WTC11 (cell line): ENCODE measurements around the gene OSBP2. TPM values are rescaled to one million over a fixed set of nuclear protein-coding genes. Genes with fewer than 3 reads are reported as not detected.

ENCODE experiments used
- ATAC-seq: fragments of 200-7000 bp; cut with Tn5 transposase; 2 replicates; pipeline ENCODE4 v1.10.0; 2021; ENCODE audit warnings: mild to moderate bottlenecking, moderate library complexity
- CTCF ChIA-PET: fragments of 300-600 bp; sonication (Branson Sonifier 250); formaldehyde crosslinking; loops from one replicate; lab custom pipeline; 2021; ENCODE audit warnings: antibody characterized with exemption; lab: Charles Lee
- POLR2A ChIA-PET: fragments of 350-600 bp; sonication (Branson Sonifier 250); formaldehyde crosslinking; loops from one replicate; lab custom pipeline; 2021; ENCODE audit warnings: antibody characterized with exemption; lab: Charles Lee
- DNase-seq: peaks from one replicate; pipeline ENCODE4 v3.0.0; 2021; ENCODE audit warnings: low spot score
- H3K27ac Mint-ChIP-seq: 2 replicates; pipeline ENCODE4 v1.8.0; 2021; ENCODE audit warnings: mixed read lengths
- H3K27me3 Mint-ChIP-seq: 2 replicates; pipeline ENCODE4 v1.8.0; 2021; ENCODE audit warnings: low read depth, mild to moderate bottlenecking, moderate library complexity, mixed read lengths
- H3K36me3 Mint-ChIP-seq: 2 replicates; pipeline ENCODE4 v1.8.0; 2021; ENCODE audit warnings: mixed read lengths
- H3K4me1 Mint-ChIP-seq: 2 replicates; pipeline ENCODE4 v1.8.0; 2022; ENCODE audit warnings: mixed read lengths
- H3K4me3 Mint-ChIP-seq: 2 replicates; pipeline ENCODE4 v1.8.0; 2021; ENCODE audit warnings: mild to moderate bottlenecking, moderate library complexity, mixed read lengths
- H3K9me3 Mint-ChIP-seq: 2 replicates; pipeline ENCODE4 v1.8.0; 2021; ENCODE audit warnings: mixed read lengths
- CBFB ChIP-seq: sonication (generic); formaldehyde crosslinking; IDR thresholded peaks from 2 replicates; pipeline ENCODE4 v1.8.1; 2022; ENCODE audit warnings: mild to moderate bottlenecking, low read depth, missing genetic modification reagents
- CREB1 ChIP-seq: sonication (generic); formaldehyde crosslinking; IDR thresholded peaks from 2 replicates; pipeline ENCODE4 v1.8.0; 2023; ENCODE audit warnings: mild to moderate bottlenecking, missing genetic modification reagents
- CREM ChIP-seq: sonication (generic); formaldehyde crosslinking; IDR thresholded peaks from 2 replicates; pipeline ENCODE4 v1.8.1; 2022; ENCODE audit warnings: mild to moderate bottlenecking, missing genetic modification reagents, moderate library complexity
- ETV6 ChIP-seq: sonication (generic); formaldehyde crosslinking; IDR thresholded peaks from 2 replicates; pipeline ENCODE4 v1.8.1; 2022; ENCODE audit warnings: mild to moderate bottlenecking, missing genetic modification reagents
- JAZF1 ChIP-seq: fragments of 250-450 bp; sonication (Bioruptor Pico); IDR thresholded peaks from 2 replicates; pipeline ENCODE4 v1.9.0; 2021; ENCODE audit warnings: moderate library complexity, mild to moderate bottlenecking, inconsistent platforms
- MYBL2 ChIP-seq: sonication (generic); formaldehyde crosslinking; IDR thresholded peaks from 2 replicates; pipeline ENCODE4 v1.8.1; 2023; ENCODE audit warnings: mild to moderate bottlenecking, moderate library complexity, missing genetic modification reagents
- NR2C2 ChIP-seq: sonication (generic); formaldehyde crosslinking; IDR thresholded peaks from 2 replicates; pipeline ENCODE4 v1.8.0; 2022; ENCODE audit warnings: mild to moderate bottlenecking, missing genetic modification reagents
- OVOL2 ChIP-seq: fragments of 250-450 bp; sonication (Bioruptor Pico); IDR thresholded peaks from 2 replicates; pipeline ENCODE4 v1.9.0; 2021; ENCODE audit warnings: mild to moderate bottlenecking, borderline replicate concordance
- SMAD3 ChIP-seq: sonication (generic); formaldehyde crosslinking; IDR thresholded peaks from 2 replicates; pipeline ENCODE4 v1.8.0; 2022; ENCODE audit warnings: missing genetic modification reagents, mild to moderate bottlenecking, borderline replicate concordance
- TEAD1 ChIP-seq: sonication (generic); formaldehyde crosslinking; IDR thresholded peaks from 2 replicates; pipeline ENCODE4 v1.8.0; 2022; ENCODE audit warnings: mild to moderate bottlenecking, missing genetic modification reagents
- TEAD4 ChIP-seq: sonication (generic); formaldehyde crosslinking; IDR thresholded peaks from 2 replicates; pipeline ENCODE4 v1.8.0; 2022; ENCODE audit warnings: mild to moderate bottlenecking, missing genetic modification reagents
- TP53 ChIP-seq: sonication (generic); formaldehyde crosslinking; IDR thresholded peaks from 2 replicates; pipeline ENCODE4 v1.8.1; 2023; ENCODE audit warnings: mild to moderate bottlenecking, missing genetic modification reagents
- ZNF121 ChIP-seq: sonication (generic); formaldehyde crosslinking; IDR thresholded peaks from 2 replicates; pipeline ENCODE4 v1.8.0; 2023; ENCODE audit warnings: missing genetic modification reagents
- ZNF232 ChIP-seq: sonication (generic); formaldehyde crosslinking; IDR thresholded peaks from 2 replicates; pipeline ENCODE4 v1.8.0; 2022; ENCODE audit warnings: mild to moderate bottlenecking, missing genetic modification reagents
- ZNF416 ChIP-seq: fragments of 250-450 bp; sonication (Bioruptor Pico); IDR thresholded peaks from 2 replicates; pipeline ENCODE4 v1.9.0; 2021; ENCODE audit warnings: mild to moderate bottlenecking, inconsistent platforms
- total RNA-seq: library from RNA; stranded (reverse); gene quantifications from 3 replicates; pipeline ENCODE4 v1.2.3, GENCODE V29; 2021
- TF ChIP-seq, protein P1 (sequence below): fragments of 250-450 bp; sonication (Bioruptor Pico); IDR thresholded peaks from 2 replicates; pipeline ENCODE4 v1.9.0; 2021; ENCODE audit warnings: mild to moderate bottlenecking
- TF ChIP-seq, protein P2 (sequence below): fragments of 200-600 bp; IDR thresholded peaks from 2 replicates; pipeline ENCODE4 v1.8.0; 2022; ENCODE audit warnings: antibody characterized with exemption
- TF ChIP-seq, protein P3 (sequence below): fragments of 250-450 bp; sonication (Bioruptor Pico); IDR thresholded peaks from 2 replicates; pipeline ENCODE4 v1.9.0; 2021; ENCODE audit warnings: mild to moderate bottlenecking
- TF ChIP-seq, protein P4 (sequence below): sonication (generic); formaldehyde crosslinking; IDR thresholded peaks from 2 replicates; pipeline ENCODE4 v1.8.1; 2023; ENCODE audit warnings: mild to moderate bottlenecking, missing genetic modification reagents
- TF ChIP-seq, protein P5 (sequence below): sonication (generic); formaldehyde crosslinking; IDR thresholded peaks from 2 replicates; pipeline ENCODE4 v1.8.1; 2022; ENCODE audit warnings: mild to moderate bottlenecking, moderate library complexity, missing genetic modification reagents
- TF ChIP-seq, protein P6 (sequence below): sonication (generic); formaldehyde crosslinking; IDR thresholded peaks from 2 replicates; pipeline ENCODE4 v1.8.0; 2023; ENCODE audit warnings: missing genetic modification reagents

Gene OSBP2
- total RNA-seq, 1 experiment from 2014 or later: 4.1 TPM

DNA sequence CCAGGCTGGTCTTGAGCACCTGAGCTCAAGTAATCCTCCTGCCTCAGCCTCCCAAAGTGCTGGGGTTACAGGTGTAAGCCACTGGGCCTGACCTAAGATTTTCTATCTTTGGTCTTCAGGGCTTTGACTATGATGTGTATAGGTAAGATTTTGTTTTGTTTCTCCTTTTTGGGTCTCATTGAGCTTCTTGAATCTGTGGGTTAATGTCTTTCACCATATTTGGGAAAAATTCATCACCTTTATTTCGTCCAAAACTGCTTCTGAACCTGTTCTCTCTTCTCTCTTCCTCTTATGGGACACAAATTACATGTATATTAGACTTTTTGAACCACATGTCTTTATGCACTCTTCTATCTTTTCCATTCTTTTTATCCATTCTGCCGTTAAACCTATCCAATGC, 100.4 kb downstream of the OSBP2 start:
- Mint-ChIP-seq H3K27me3 (peaks cover 10% of the 10 kb centered on the region), H3K9me3 (no peaks in the 10 kb centered on the region), H3K36me3 (no peaks in the 10 kb centered on the region), H3K27ac (no peak overlapping the region), H3K4me1 (no peaks in the 10 kb centered on the region), H3K4me3 (no peak overlapping the region)
- TF ChIP-seq TP53 (CRISPR knock-in tag) (no peak), CBFB (CRISPR knock-in tag) (no peak), SMAD3 (no peak), ZNF232 (CRISPR knock-in tag) (no peak), TEAD1 (CRISPR knock-in tag) (no peak), ETV6 (no peak), OVOL2 (CRISPR knock-in tag) (no peak), TEAD4 (CRISPR knock-in tag) (no peak), MYBL2 (CRISPR knock-in tag) (no peak), NR2C2 (CRISPR knock-in tag) (no peak), ZNF416 (no peak), CREB1 (CRISPR knock-in tag) (no peak), CREM (no peak), JAZF1 (CRISPR knock-in tag) (no peak)
- TF ChIP-seq, protein P1, sequence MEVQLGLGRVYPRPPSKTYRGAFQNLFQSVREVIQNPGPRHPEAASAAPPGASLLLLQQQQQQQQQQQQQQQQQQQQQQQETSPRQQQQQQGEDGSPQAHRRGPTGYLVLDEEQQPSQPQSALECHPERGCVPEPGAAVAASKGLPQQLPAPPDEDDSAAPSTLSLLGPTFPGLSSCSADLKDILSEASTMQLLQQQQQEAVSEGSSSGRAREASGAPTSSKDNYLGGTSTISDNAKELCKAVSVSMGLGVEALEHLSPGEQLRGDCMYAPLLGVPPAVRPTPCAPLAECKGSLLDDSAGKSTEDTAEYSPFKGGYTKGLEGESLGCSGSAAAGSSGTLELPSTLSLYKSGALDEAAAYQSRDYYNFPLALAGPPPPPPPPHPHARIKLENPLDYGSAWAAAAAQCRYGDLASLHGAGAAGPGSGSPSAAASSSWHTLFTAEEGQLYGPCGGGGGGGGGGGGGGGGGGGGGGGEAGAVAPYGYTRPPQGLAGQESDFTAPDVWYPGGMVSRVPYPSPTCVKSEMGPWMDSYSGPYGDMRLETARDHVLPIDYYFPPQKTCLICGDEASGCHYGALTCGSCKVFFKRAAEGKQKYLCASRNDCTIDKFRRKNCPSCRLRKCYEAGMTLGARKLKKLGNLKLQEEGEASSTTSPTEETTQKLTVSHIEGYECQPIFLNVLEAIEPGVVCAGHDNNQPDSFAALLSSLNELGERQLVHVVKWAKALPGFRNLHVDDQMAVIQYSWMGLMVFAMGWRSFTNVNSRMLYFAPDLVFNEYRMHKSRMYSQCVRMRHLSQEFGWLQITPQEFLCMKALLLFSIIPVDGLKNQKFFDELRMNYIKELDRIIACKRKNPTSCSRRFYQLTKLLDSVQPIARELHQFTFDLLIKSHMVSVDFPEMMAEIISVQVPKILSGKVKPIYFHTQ (CRISPR knock-in tag): no peak
- TF ChIP-seq, protein P2, sequence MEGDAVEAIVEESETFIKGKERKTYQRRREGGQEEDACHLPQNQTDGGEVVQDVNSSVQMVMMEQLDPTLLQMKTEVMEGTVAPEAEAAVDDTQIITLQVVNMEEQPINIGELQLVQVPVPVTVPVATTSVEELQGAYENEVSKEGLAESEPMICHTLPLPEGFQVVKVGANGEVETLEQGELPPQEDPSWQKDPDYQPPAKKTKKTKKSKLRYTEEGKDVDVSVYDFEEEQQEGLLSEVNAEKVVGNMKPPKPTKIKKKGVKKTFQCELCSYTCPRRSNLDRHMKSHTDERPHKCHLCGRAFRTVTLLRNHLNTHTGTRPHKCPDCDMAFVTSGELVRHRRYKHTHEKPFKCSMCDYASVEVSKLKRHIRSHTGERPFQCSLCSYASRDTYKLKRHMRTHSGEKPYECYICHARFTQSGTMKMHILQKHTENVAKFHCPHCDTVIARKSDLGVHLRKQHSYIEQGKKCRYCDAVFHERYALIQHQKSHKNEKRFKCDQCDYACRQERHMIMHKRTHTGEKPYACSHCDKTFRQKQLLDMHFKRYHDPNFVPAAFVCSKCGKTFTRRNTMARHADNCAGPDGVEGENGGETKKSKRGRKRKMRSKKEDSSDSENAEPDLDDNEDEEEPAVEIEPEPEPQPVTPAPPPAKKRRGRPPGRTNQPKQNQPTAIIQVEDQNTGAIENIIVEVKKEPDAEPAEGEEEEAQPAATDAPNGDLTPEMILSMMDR: no peak
- TF ChIP-seq, protein P3, sequence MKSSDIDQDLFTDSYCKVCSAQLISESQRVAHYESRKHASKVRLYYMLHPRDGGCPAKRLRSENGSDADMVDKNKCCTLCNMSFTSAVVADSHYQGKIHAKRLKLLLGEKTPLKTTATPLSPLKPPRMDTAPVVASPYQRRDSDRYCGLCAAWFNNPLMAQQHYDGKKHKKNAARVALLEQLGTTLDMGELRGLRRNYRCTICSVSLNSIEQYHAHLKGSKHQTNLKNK (CRISPR knock-in tag): no peak
- TF ChIP-seq, protein P4, sequence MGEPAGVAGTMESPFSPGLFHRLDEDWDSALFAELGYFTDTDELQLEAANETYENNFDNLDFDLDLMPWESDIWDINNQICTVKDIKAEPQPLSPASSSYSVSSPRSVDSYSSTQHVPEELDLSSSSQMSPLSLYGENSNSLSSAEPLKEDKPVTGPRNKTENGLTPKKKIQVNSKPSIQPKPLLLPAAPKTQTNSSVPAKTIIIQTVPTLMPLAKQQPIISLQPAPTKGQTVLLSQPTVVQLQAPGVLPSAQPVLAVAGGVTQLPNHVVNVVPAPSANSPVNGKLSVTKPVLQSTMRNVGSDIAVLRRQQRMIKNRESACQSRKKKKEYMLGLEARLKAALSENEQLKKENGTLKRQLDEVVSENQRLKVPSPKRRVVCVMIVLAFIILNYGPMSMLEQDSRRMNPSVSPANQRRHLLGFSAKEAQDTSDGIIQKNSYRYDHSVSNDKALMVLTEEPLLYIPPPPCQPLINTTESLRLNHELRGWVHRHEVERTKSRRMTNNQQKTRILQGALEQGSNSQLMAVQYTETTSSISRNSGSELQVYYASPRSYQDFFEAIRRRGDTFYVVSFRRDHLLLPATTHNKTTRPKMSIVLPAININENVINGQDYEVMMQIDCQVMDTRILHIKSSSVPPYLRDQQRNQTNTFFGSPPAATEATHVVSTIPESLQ (CRISPR knock-in tag): no peak
- TF ChIP-seq, protein P5, sequence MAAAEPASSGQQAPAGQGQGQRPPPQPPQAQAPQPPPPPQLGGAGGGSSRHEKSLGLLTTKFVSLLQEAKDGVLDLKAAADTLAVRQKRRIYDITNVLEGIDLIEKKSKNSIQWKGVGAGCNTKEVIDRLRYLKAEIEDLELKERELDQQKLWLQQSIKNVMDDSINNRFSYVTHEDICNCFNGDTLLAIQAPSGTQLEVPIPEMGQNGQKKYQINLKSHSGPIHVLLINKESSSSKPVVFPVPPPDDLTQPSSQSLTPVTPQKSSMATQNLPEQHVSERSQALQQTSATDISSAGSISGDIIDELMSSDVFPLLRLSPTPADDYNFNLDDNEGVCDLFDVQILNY: no peak
- TF ChIP-seq, protein P6, sequence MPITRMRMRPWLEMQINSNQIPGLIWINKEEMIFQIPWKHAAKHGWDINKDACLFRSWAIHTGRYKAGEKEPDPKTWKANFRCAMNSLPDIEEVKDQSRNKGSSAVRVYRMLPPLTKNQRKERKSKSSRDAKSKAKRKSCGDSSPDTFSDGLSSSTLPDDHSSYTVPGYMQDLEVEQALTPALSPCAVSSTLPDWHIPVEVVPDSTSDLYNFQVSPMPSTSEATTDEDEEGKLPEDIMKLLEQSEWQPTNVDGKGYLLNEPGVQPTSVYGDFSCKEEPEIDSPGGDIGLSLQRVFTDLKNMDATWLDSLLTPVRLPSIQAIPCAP (CRISPR knock-in tag): no peak
- no peak for ATAC-seq
- ChIA-PET POLR2A (no interaction called here), CTCF (no interaction called here)
- DNase-seq: no peak

DNA sequence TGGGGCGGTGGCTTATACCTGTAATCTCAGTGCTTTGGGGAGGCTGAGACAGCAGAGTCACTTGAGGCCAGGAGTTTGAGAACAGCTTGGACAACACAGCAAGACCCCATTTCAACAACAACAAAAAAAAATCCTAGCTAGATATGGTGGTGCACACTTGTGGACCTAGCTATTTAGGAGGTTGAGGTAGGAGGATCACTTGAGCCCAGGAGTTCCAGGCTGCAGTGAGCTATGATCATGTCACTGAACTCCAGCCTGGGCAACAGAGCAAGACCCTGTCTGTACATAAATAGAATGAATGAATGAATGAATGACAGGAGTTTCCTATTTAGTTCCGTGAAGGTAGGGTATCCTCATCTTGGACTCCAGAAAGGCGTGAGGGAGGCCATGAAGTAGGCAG, 107.0 kb downstream of the OSBP2 start:
- ChIA-PET POLR2A (no interaction called here), CTCF (interaction anchor here (1.8 kb wide), 1 partner anchor 19 kb away, joined by 14 read pairs; no protein-coding TSS in a partner anchor)
- no peak overlapping the region for H3K27ac Mint-ChIP-seq
- H3K4me3 Mint-ChIP-seq: peak overlapping the region; percentile 62
- H3K27me3 Mint-ChIP-seq: peaks cover 54% of the 10 kb centered on the region
- DNase-seq: no peak
- no peaks in the 10 kb centered on the region for H3K9me3 Mint-ChIP-seq
- TF ChIP-seq ZNF121 (CRISPR knock-in tag) (peak; percentile 76; the same call in 1 of the 2 replicates), CBFB (CRISPR knock-in tag) (no peak)
- H3K4me1 Mint-ChIP-seq: peaks cover 17% of the 10 kb centered on the region
- no peaks in the 10 kb centered on the region for H3K36me3 Mint-ChIP-seq
- no peak for ATAC-seq
